Epithelial cell of proximal tubule (primary cell): ENCODE data around the gene ADCY1. TPM values are rescaled to one million over a fixed set of nuclear protein-coding genes. Genes with fewer than 3 reads are reported as not detected.

Experiments used
- DNase-seq: peaks from one replicate; pipeline ENCODE4 v3.0.0-alpha.2; 2011; ENCODE audit warnings: low read depth
- H3K4me3 ChIP-seq: 2 replicates; pipeline ENCODE4 v1.5.1; 2011; ENCODE audit warnings: low read depth, mild to moderate bottlenecking, low read length
- total RNA-seq: library from RNA; depleted of rRNA; stranded (reverse); fragments of >200 nt; gene quantifications from 2 replicates; pipeline ENCODE4 v1.2.3, GENCODE V29; 2015
- TF ChIP-seq, protein P1 (sequence below): conservative IDR thresholded peaks from 2 replicates; pipeline ENCODE4 v1.5.1; 2012; ENCODE audit warnings: low read depth, mild to moderate bottlenecking, low read length

ADCY1 gene
- total RNA-seq, 1 donor from 2014 or later: 1.2 TPM

DNA sequence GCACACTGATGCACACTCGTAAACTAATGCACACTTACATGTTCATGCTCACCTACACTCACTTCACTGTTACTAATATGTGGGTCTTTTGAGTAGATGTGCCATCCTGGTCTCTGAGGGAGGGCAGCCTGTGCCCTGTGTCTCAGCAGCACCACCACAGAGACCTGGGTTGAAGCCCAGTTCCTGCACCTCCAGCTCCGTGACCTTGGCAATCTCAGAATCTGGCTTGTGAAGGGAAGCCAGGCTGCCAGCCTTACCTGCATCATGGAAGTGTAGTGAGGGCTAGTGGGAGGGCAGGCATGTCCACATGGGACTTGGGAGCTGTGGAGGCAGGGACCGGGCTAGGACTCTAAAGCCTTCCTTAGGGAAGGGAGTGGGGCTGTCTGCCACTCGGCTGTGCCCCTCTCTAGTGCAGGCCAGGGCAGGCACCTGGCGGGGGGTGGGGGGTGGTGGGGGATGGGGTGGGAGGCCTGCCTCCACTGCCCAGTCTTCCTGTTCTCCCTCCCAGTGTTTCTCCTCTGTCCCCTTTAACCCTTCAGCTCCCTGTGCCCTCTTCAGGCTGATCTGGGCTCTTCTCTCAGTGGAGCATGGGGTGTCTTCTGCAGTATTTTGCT lies 8.1 kb downstream of the ADCY1 start:
- TF ChIP-seq, protein P1, sequence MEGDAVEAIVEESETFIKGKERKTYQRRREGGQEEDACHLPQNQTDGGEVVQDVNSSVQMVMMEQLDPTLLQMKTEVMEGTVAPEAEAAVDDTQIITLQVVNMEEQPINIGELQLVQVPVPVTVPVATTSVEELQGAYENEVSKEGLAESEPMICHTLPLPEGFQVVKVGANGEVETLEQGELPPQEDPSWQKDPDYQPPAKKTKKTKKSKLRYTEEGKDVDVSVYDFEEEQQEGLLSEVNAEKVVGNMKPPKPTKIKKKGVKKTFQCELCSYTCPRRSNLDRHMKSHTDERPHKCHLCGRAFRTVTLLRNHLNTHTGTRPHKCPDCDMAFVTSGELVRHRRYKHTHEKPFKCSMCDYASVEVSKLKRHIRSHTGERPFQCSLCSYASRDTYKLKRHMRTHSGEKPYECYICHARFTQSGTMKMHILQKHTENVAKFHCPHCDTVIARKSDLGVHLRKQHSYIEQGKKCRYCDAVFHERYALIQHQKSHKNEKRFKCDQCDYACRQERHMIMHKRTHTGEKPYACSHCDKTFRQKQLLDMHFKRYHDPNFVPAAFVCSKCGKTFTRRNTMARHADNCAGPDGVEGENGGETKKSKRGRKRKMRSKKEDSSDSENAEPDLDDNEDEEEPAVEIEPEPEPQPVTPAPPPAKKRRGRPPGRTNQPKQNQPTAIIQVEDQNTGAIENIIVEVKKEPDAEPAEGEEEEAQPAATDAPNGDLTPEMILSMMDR: no peak
- DNase-seq: no peak
- H3K4me3 ChIP-seq: no peak overlapping the region

DNA sequence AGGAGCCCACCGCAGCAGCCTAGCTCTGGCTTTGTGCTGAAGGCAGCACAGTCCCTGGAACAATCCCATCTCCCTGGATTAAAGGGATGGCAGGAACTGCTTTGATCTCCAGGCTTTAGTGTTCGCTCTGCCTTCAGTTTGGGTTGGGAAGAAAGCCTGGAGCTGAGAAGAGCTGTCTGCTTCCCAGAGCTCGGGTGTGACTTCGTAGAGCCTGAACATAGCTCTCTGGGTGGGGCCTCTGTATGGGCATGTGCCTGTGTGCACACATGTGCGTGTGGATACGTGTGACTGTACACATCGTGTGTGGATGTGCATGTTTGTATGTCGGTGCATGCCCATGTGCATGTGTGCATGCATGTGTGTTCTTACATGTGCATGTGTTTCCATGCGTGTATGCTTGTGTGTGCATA lies 8.7 kb downstream of the ADCY1 start:
- no peak overlapping the region for H3K4me3 ChIP-seq
- no peak for DNase-seq
- TF ChIP-seq, protein P1: no peak

DNA sequence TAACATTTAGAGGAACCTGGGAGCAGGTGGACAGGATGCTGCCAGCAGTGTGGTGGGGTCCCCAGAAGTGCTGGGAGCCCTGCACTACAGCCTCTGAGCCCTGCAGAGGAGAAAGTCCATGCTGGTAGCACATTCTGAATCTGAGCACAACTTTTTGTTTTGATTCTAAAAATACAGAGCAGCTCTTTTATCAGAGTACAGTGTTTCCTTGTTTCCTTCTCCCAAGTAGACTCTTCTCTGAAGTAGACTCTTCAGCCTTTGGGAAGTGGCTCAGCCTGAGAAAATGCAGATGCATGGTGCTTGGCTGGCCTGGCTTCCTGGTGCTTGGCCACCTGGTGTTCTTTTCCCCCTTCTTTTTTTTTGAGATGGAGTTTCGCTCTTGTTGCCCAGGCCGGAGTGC lies 9.1 kb downstream of the ADCY1 start:
- H3K4me3 ChIP-seq: no peak overlapping the region
- DNase-seq: no peak
- TF ChIP-seq, protein P1: no peak

DNA sequence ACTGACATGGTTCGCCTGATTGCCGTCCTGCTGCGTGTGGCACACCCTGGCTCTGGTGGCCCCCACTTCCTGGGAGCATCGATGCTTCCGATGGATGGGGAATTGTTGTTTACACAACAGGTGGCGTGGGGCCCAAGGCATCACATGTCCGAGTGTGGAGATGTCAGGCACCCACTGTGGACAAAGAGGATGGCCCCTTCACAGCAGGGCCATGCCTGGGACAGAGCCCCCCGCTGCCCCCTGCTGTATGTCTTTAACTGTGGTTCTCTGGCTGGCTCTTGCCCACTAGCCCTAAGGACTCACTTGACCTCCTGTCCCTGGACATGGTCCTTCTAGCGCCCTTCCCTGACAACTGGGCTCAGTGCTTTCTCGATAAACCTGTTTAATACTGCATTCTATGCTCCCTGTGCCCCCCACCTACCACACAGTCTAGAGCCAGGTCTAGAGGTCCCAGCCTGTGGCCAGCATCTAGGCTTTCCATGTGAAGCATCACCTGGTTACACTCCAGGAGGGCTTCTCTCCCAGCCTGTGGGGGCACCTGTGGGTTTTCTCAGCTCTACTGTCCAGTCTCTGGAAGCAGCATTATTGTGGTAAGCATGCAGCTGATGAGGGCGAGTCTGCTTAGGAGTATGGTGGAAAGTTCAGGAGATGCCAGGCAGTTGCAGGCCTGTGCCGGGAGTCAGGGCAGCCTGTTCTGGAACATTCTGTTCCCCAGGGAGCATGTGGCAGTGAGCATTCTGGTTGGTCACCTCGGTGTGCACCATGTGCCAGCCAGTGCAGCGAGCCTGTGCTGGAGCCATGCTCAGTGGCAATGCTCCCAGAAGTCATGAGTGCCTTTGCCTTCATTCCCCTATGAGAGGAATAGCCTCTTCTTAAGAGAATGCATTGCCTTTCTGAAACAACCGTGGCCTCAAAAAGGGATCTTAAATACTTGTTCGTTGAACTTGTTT lies 10.4 kb downstream of the ADCY1 start:
- no peak for DNase-seq
- TF ChIP-seq, protein P1: no peak
- H3K4me3 ChIP-seq: no peak overlapping the region

DNA sequence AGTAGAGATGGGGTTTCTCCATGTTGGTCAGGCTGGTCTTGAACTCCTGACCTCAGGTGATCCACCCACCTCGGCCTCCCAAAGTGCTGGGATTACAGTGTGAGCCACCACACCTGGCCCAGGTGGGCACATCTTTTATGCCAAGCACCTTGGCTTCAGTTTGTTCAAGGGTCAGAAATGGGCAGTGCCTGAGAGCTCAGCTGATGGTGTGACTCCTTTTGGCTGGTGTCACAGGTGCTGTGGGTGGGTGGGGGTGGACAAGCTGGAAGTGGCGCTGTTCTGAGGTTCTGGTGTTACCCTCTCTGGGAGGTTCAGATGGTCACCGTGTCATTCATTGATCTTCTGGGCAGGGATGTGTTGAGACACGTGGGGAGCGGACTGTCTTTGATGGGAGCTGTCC lies 11.5 kb downstream of the ADCY1 start:
- TF ChIP-seq, protein P1: no peak
- no peak for DNase-seq
- H3K4me3 ChIP-seq: no peak overlapping the region

DNA sequence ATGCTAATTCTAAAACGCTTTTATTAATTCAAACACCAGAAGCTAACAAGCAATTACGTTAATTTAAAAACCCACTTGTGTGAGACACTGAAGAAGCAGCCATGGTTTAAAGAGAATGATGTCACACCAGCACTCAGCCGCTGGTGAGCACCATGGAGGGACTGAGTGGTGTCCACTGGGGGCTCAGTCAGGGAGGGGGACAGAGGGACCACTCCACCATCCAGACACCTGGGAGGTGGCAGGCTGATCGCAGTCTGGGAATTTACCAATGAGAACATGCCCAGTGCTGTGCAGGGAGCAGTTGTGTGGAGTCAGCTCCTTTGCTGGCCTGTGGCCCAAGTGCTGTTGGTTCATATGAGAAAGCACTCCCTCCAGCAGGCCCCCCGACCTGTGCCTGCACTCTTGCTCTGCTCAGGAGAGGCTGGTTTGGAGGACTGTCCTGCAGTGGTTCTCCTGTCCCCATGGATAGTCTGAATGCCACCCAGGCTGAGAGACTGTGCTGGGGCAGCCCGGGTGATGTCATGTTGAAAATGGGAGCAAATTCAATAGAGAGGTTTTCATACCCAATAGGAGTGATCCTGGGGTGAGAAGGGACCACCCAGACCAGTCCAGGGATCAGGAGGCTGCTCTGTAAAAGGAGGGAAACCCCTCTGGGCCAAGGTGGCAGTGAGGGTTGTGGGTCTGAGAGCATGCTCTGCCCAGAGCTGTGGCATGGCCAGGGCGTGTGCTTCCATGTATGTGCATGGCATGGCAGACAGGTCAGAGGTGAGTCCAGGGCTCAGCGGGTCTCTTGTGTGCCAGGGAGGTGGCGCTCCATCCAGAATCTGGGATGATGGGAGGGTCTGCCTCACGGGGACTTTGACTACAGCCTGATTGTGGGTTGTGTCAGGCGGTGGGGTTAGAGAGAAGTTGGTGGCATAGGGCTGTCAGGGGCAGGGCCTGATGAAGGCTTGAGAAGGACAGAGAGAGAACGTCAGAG lies 12.7 kb downstream of the ADCY1 start:
- DNase-seq: no peak
- H3K4me3 ChIP-seq: no peak overlapping the region
- TF ChIP-seq, protein P1: no peak
